Tibial nerve (tissue), 4 donors: ENCODE data around the gene THY1. TPM values are rescaled to one million over a fixed set of nuclear protein-coding genes. Genes with fewer than 3 reads are reported as not detected.
A peak's percentile ranks its signal among the peaks of the same experiment; 100 is the strongest.

Experiments used
- DNase-seq, 2 donors: peaks; one replicate each; pipeline ENCODE4 v3.0.0-alpha.2; 2019; ENCODE audit warnings: low spot score in 2 of 2
- H3K27ac ChIP-seq, 4 donors: fragments of 200-600 bp; sonication (generic) in 3 of 4; one replicate each; pipeline ENCODE4 v1.5.1; 2017 to 2019; ENCODE audit warnings: mild to moderate bottlenecking in 1 of 4
- H3K27me3 ChIP-seq, 2 donors: fragments of 200-600 bp; sonication (generic) in 1 of 2; one replicate each; pipeline versions ENCODE4 v1.5.1 to v1.6.0; 2017 to 2019
- H3K36me3 ChIP-seq, 3 donors: fragments of 200-600 bp; sonication (generic); one replicate each; pipeline ENCODE4 v1.5.1; 2018 to 2019
- H3K4me1 ChIP-seq, 4 donors: fragments of 200-600 bp; sonication (generic) in 3 of 4; one replicate each; pipeline ENCODE4 v1.5.1; 2017 to 2019
- H3K4me3 ChIP-seq, 4 donors: fragments of 200-600 bp; sonication (generic) in 3 of 4; one replicate each; pipeline ENCODE4 v1.5.1; 2017 to 2019; ENCODE audit warnings: mild to moderate bottlenecking in 1 of 4, moderate library complexity in 1 of 4
- H3K9me3 ChIP-seq, 4 donors: fragments of 200-600 bp; sonication (generic) in 3 of 4; one replicate each; pipeline ENCODE4 v1.5.1; 2017 to 2019
- EP300 ChIP-seq, 2 donors: sonication (generic); formaldehyde crosslinking; IDR thresholded peaks; one replicate each; pipeline ENCODE4 v1.6.1; 2017; ENCODE audit warnings: antibody characterized with exemption in 2 of 2, mild to moderate bottlenecking in 1 of 2
- POLR2A ChIP-seq, 2 donors: fragments of 450-650 bp; IDR thresholded peaks; one replicate each; pipeline ENCODE4 v1.6.1; 2017; ENCODE audit warnings: antibody characterized with exemption in 2 of 2, mild to moderate bottlenecking in 2 of 2, moderate library complexity in 2 of 2
- WGBS, 2 donors: methylation state at CpG; one replicate each; pipeline ENCODE4 v1.1.5; 2018; 5-methylcytosine and 5-hydroxymethylcytosine counted together
- total RNA-seq, 4 donors: library from RNA; depleted of rRNA; stranded (reverse); fragments of >200 nt; gene quantifications; one replicate each; pipeline ENCODE4 v1.1.0, GENCODE V29; 2016
- TF ChIP-seq, protein P1 (sequence below), 5 experiments: fragments of 200-600 bp in 3 of 5; fragments of 450-650 bp in 2 of 5; sonication (generic) in 3 of 5; IDR thresholded peaks; one replicate each; pipeline ENCODE4 v1.5.1; 2016 to 2019; ENCODE audit warnings: antibody characterized with exemption in 5 of 5, mild to moderate bottlenecking in 3 of 5, moderate library complexity in 2 of 5

THY1 gene
- total RNA-seq, 4 donors from 2014 or later, result 0.63 to 12.9 (median 11.1) TPM; not detected in 1

DNA sequence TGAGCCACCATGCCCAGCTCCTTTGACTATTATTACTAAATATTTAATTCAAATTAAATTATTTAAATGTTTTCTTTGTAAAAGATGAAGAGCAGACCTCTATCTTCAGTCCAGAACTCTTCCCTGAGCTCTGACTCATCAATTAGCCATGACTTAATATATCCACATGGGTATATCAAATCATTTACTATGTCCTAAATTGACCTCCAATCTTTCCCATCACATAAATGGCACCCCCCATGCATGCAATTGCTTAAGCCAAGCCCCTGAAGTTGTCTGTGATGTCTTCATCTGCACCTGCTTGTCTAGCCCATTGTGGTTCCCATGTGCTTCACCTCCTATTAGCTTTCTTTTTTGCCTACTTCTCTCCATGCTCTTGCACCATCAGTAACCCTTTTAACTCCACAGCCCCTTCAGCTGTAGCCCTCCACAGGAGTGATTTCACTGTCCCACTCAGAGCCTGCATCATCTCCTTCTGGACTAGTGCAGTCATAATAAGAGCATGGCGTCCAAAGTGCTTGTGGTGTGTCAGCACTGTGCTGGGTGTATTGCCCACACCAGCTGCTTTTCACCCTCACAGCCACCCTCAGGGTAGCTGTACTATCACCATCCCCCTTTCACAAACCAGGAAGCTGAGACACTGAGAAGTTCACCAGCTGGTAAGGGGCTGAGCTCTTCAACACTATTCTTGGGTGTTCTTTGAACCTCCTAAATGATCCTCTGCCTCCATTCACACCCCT lies 11.8 kb upstream of the THY1 start:
- no peak overlapping the region for H3K27ac ChIP-seq
- H3K9me3 ChIP-seq, result no peaks in the 10 kb centered on the region
- DNase-seq, result no peak
- TF ChIP-seq POLR2A (IDR thresholded peaks at IDR 0.05), result no peak
- TF ChIP-seq EP300 (IDR thresholded peaks at IDR 0.05), result no peak
- TF ChIP-seq, protein P1, sequence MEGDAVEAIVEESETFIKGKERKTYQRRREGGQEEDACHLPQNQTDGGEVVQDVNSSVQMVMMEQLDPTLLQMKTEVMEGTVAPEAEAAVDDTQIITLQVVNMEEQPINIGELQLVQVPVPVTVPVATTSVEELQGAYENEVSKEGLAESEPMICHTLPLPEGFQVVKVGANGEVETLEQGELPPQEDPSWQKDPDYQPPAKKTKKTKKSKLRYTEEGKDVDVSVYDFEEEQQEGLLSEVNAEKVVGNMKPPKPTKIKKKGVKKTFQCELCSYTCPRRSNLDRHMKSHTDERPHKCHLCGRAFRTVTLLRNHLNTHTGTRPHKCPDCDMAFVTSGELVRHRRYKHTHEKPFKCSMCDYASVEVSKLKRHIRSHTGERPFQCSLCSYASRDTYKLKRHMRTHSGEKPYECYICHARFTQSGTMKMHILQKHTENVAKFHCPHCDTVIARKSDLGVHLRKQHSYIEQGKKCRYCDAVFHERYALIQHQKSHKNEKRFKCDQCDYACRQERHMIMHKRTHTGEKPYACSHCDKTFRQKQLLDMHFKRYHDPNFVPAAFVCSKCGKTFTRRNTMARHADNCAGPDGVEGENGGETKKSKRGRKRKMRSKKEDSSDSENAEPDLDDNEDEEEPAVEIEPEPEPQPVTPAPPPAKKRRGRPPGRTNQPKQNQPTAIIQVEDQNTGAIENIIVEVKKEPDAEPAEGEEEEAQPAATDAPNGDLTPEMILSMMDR (IDR thresholded peaks at IDR 0.05), result no peak
- H3K27me3 ChIP-seq, result no peaks in the 10 kb centered on the region
- WGBS, 2 donors, result 75 to 81% methylated on average over 1 of the region's 1 CpG
- H3K36me3 ChIP-seq, result no peaks in the 10 kb centered on the region
- H3K4me1 ChIP-seq, result peaks cover 0 to 16% (median 0%) of the 10 kb centered on the region in 4 donors
- no peak overlapping the region for H3K4me3 ChIP-seq

DNA sequence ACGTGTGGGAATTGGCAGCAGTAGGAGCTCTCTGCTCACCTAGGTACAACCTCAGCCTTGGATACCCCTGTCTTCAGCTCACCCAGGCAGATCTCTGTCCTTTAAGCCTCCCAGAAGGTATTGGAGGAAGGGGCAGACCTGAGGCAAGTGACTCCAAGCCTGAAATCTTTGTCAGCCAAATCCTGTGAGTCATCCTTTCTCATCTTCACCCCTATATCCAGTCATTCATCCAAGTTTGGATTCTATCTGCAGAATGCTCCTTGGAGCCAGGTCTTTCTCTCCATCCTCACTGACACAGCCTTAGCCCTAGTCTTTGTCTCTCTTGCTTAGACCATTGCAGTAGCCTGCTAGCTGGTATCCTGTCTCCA lies 10.4 kb upstream of the THY1 start:
- peaks cover 0 to 2% (median 0%) of the 10 kb centered on the region in 4 donors for H3K9me3 ChIP-seq
- no peak overlapping the region for H3K4me3 ChIP-seq
- DNase-seq, result no peak
- 8 to 25% methylated on average over 1 of the region's 1 CpG for WGBS, 2 donors
- H3K4me1 ChIP-seq, result peaks cover 0 to 16% (median 0%) of the 10 kb centered on the region in 4 donors
- H3K27me3 ChIP-seq, result no peaks in the 10 kb centered on the region
- TF ChIP-seq POLR2A (IDR thresholded peaks at IDR 0.05), result no peak
- TF ChIP-seq, protein P1 (IDR thresholded peaks at IDR 0.05), result no peak
- no peak for TF ChIP-seq EP300 (IDR thresholded peaks at IDR 0.05)
- H3K36me3 ChIP-seq, result no peaks in the 10 kb centered on the region
- no peak overlapping the region for H3K27ac ChIP-seq

DNA sequence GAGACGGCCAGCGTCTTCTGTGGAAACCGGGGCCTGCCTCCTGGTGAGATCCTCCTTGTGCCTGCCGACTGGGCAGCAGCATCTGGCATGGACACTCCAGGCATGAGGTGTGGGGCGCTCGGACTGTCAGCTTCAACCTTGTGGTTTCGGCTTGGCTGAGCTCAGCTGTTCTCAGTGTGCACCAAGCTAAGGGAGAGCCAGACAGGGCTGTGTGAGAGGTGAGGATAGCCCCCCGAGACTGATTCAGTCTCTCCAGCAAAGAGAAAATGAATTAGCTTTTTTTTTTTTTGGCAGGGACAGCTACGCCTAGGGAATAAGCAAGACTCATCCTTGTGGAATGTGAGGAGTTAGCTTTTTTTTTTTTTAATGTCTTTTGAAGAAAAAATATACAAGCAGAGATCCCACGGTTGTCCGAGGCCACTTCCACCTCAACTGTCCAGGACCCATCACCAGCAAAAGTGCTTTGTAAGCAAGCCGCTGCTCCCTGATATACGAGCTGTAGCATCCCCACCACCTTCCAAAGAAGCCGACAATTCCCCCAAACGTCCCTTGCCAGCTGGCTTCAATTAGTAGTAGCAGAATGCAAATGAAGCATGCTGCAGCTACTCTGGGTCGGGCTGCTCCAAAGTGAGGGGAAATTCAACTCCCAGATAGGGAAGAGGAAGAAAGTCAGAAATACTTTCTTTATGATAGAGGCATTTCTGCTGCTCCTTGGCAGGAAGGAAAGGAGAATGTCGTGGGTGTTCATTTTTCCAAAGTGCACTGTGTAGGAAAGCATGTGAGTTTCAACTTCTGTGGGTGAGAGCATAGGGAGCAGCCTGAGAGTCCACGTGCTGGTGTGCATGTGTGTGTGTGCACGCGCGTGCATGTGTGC lies 9.7 kb upstream of the THY1 start:
- DNase-seq, result no peak
- peak overlapping the region in 1 of 4 donors; percentile 24 for H3K4me3 ChIP-seq
- 28 to 29% methylated on average over 20 to 21 of the region's 21 CpGs for WGBS, 2 donors
- H3K9me3 ChIP-seq, result peaks cover 0 to 2% (median 0%) of the 10 kb centered on the region in 4 donors
- peaks cover 0 to 16% (median 0%) of the 10 kb centered on the region in 4 donors for H3K4me1 ChIP-seq
- TF ChIP-seq EP300 (IDR thresholded peaks at IDR 0.05), result no peak
- TF ChIP-seq POLR2A (IDR thresholded peaks at IDR 0.05), result no peak
- TF ChIP-seq, protein P1 (IDR thresholded peaks at IDR 0.05), result no peak
- no peaks in the 10 kb centered on the region for H3K36me3 ChIP-seq
- H3K27ac ChIP-seq, result peak overlapping the region in 2 of 4 donors; percentile 27 to 60
- no peaks in the 10 kb centered on the region for H3K27me3 ChIP-seq

DNA sequence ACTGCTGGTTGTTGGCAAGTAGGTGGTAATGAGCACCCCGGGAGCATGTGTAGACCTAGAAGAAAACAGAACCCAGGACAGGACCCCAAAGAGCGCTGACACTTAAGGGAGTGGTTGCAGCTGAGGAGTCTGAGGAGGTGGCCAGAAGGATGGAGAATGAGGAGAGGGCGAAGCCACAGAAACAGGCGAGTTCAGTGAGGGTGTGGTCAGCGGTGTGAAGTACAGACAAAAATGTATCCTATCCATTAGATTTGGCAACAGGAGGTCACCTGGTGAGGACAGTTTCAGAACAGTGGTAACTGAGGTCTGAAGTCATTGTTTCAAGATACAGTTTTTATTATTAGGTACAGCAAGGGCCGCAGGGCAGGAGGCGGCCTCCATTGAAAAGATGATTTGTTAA lies 8.6 kb upstream of the THY1 start:
- Histone ChIP-seq H3K4me1 (peaks cover 0 to 16% (median 0%) of the 10 kb centered on the region in 4 donors), H3K4me3 (no peak overlapping the region), H3K36me3 (no peaks in the 10 kb centered on the region), H3K9me3 (peaks cover 0 to 2% (median 0%) of the 10 kb centered on the region in 4 donors), H3K27me3 (no peaks in the 10 kb centered on the region), H3K27ac (no peak overlapping the region)
- TF ChIP-seq, protein P1 (IDR thresholded peaks at IDR 0.05), result no peak
- no peak for TF ChIP-seq POLR2A (IDR thresholded peaks at IDR 0.05)
- no peak for TF ChIP-seq EP300 (IDR thresholded peaks at IDR 0.05)
- 87 to 88% methylated on average over 7 of the region's 7 CpGs for WGBS, 2 donors
- DNase-seq, result no peak

DNA sequence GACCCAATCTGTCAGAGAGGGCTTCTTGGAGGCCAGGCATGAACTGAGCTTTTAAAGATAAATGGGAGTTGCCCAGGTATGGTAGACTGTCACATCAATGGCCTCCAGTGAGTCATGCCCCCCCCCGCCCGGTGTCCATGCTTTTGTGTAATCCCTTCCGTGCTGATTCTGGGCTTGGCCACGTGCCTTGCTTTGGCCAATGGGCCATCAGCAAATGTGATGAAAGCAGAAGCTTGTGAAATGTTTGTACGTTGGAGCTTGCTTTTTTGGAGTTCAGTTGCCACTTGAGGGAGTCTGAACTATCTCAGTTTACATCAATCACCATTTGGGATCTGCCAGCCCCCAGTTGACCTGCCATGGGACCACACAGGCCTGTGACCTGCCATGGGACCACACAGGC lies 4.3 kb upstream of the THY1 start:
- no peak overlapping the region for H3K27ac ChIP-seq
- whole genome bisulfite sequencing, 2 donors, result 78% methylated on average over 5 of the region's 5 CpGs
- no peak overlapping the region for H3K4me3 ChIP-seq
- H3K9me3 ChIP-seq, result peaks cover 0 to 2% (median 0%) of the 10 kb centered on the region in 4 donors
- DNase-seq, result no peak
- H3K36me3 ChIP-seq, result no peaks in the 10 kb centered on the region
- peaks cover 0 to 21% (median 4%) of the 10 kb centered on the region in 4 donors for H3K4me1 ChIP-seq
- TF ChIP-seq POLR2A (IDR thresholded peaks at IDR 0.05), result no peak
- no peak for TF ChIP-seq EP300 (IDR thresholded peaks at IDR 0.05)
- TF ChIP-seq, protein P1 (IDR thresholded peaks at IDR 0.05), result no peak
- H3K27me3 ChIP-seq, result peaks cover 2 to 22% of the 10 kb centered on the region in 2 donors
